Ishikawa (cell line): ENCODE data around the gene GNG4.

Experiments
- CEBPB ChIP-seq: IDR thresholded peaks from 2 replicates; pipeline ENCODE4 v1.6.1; 2012
- CREB1 ChIP-seq: IDR thresholded peaks from 2 replicates; pipeline ENCODE4 v1.6.1; 2012; ENCODE audit warnings: low read depth
- EP300 ChIP-seq: IDR thresholded peaks from 2 replicates; pipeline ENCODE4 v1.6.1; 2012; ENCODE audit warnings: borderline replicate concordance
- FOXM1 ChIP-seq: IDR thresholded peaks from 2 replicates; pipeline ENCODE4 v1.6.1; 2012; ENCODE audit warnings: low read depth, borderline replicate concordance
- MAX ChIP-seq: IDR thresholded peaks from 2 replicates; pipeline ENCODE4 v1.6.1; 2012
- NFIC ChIP-seq: IDR thresholded peaks from 2 replicates; pipeline ENCODE4 v1.6.1; 2012
- REST ChIP-seq: IDR thresholded peaks from 2 replicates; pipeline ENCODE4 v1.6.1; 2012; ENCODE audit warnings: low read depth, mild to moderate bottlenecking
- TAF1 ChIP-seq: IDR thresholded peaks from 2 replicates; pipeline ENCODE4 v1.6.1; 2012; ENCODE audit warnings: low read depth, mild to moderate bottlenecking
- TCF12 ChIP-seq: IDR thresholded peaks from 2 replicates; pipeline ENCODE4 v1.6.1; 2012; ENCODE audit warnings: low read depth
- TEAD4 ChIP-seq: IDR thresholded peaks from 2 replicates; pipeline ENCODE4 v1.6.1; 2012
- YY1 ChIP-seq: IDR thresholded peaks from 2 replicates; pipeline ENCODE4 v1.6.1; 2012; ENCODE audit warnings: low read depth

- TF ChIP-seq TCF12 (no peak), MAX (no peak), EP300 (no peak), YY1 (no peak), NFIC (no peak), REST (no peak), CREB1 (no peak), FOXM1 (no peak), CEBPB (no peak), TAF1 (no peak), TEAD4 (no peak)
These were observed 42.3 kb downstream of the GNG4 start for GRCh38 chr1:235607284-235607683.
